ENCODE results near the gene SHISA5.
A peak's percentile ranks its signal among the peaks of the same experiment; 100 is the strongest.
"Not testable (repeated sequence)": the region's sequence is repeated elsewhere in the genome, so short reads cannot be mapped to it uniquely, and the experiment has no call there.

SHISA5 gene

DNA sequence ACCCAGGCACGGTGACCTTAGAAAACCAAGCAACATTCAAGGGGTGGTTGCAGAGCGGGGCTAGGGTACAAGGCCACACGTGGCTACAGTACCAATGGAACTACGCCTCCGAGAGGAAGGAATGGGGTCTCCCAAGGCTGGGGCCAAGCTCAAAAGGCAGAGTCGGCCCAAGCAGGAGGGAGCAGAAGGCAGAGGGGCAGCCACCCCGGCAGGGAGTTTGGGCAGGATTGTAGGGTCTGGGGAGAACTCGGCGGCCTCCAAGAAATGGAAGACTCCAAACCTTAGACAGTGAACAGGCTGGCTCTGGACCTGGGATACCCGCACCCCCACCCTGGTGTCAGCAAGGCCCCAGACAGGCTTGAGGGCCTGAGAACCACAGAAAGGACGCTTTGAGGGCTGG lies 28.8 kb downstream of the SHISA5 start:
- DNase-seq (ENCODE audit: extremely low read depth, low read depth) = no peak
- TF ChIP-seq, protein P1, sequence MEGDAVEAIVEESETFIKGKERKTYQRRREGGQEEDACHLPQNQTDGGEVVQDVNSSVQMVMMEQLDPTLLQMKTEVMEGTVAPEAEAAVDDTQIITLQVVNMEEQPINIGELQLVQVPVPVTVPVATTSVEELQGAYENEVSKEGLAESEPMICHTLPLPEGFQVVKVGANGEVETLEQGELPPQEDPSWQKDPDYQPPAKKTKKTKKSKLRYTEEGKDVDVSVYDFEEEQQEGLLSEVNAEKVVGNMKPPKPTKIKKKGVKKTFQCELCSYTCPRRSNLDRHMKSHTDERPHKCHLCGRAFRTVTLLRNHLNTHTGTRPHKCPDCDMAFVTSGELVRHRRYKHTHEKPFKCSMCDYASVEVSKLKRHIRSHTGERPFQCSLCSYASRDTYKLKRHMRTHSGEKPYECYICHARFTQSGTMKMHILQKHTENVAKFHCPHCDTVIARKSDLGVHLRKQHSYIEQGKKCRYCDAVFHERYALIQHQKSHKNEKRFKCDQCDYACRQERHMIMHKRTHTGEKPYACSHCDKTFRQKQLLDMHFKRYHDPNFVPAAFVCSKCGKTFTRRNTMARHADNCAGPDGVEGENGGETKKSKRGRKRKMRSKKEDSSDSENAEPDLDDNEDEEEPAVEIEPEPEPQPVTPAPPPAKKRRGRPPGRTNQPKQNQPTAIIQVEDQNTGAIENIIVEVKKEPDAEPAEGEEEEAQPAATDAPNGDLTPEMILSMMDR (IDR thresholded peaks at IDR 0.05; ENCODE audit: low read depth, low read length) = no peak

DNA sequence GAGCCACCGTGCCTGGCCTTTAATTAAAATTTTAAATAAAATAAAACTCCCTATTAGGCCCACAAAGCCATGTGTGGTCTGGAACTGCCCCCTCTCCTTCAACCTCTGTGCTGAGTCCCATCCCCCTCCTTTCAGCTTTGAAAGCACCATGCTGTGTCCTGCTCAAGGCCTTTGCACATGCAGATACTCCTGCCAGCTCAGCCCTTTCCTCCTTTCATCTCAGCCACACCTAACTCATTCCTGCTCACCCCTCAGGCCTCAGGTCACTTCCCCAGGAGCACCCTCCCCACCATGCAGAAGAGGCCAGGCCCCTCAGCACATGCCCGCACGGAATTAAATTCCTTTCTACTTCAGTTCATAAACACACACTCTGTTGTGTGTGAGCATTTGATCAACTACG lies 29.4 kb downstream of the SHISA5 start:
- TF ChIP-seq, protein P1 (IDR thresholded peaks at IDR 0.05; ENCODE audit: low read depth, low read length) = no peak

DNA sequence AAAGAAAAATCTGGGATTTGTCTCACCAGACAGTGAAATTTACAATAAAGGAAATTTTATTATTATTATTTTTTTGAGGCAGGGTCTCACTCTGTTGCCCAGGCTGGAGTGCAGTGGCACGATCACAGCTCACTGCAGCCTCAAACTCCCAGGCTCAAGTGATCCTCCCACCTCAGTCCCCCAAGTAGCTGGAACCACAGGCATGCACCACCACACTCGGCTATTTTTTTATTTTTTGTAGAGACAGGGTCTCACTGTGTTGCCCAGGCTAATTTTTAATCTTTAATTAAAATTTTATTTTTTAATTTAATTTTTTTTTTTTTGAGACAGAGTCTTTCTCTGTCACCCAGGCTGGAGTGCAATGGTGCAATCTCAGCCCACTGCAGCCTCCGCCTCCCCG lies 29.9 kb downstream of the SHISA5 start:
- not testable (repeated sequence) for DNase-seq (ENCODE audit: extremely low read depth, low read depth)

More for the DNA sequence above, 29.4 kb downstream of the SHISA5 start:
- no peak for DNase-seq (ENCODE audit: extremely low read depth, low read depth)

DNA sequence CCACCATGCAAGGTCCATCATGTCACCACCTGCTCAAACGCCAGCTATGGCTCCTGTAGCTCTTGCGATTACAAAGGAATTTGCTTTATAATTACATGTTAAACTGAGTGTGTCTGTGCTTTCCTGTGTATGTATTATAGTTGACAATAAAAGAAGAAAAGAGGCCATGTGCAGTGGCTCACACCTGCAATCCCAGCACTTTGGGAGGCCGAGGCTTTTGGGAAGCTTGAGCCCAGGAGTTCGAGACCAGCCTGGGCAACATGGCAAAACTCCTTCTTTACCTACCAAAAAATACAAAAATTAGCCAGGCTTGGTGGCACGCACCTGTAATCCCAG lies 30.4 kb downstream of the SHISA5 start:
- TF ChIP-seq, protein P1 (IDR thresholded peaks at IDR 0.05; ENCODE audit: low read depth, low read length) = no peak
- DNase-seq (ENCODE audit: extremely low read depth, low read depth) = no peak

DNA sequence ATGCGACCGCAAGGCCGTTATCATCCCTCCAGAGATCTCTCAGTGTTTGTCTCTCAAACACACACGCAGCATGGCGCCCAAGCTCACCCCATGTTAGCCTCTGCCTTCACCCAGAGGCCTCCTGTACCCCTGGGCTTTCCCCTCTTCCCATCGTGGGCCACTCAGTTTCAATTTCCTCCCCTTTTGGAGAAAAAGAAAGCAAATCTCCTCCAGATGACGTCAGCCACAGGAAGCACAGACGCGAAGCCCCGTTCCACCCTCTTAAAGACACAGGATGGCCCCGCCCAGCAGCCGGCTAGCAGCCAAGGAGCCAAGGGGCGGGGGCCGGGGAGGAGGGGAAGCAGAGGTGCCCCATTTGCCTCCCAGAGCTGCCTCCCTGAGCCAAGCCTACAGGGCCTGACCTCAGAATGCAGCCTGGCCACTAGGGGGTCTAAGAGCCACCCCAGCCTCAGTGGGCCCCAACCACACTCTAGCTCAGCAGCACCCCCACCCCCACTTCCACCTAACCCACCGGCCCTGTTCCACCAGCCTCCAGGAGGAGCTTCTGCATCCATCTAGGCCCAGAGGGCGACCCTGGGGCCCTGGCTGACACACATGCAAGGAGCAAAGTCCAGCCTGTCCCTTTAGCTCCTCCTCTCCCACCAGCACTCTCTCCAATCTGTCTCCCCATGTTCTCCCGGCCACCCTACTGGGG lies 30.9 kb downstream of the SHISA5 start:
- DNase-seq (ENCODE audit: extremely low read depth, low read depth) = peak; percentile 80

DNA sequence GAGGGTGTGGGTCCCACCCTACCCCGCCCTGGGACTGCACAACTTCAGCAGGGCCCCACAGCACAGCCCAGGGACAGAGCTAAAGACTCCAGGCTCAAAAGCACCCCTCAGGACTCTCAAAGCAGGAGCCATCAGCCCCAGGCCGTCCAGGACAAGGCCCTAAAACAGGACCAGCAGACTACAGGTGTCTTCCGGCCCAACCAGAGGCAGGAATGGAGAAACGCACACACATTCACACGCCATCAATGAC lies 31.4 kb downstream of the SHISA5 start:
- no peak for DNase-seq (ENCODE audit: extremely low read depth, low read depth)
- TF ChIP-seq, protein P1 (IDR thresholded peaks at IDR 0.05; ENCODE audit: low read depth, low read length) = no peak

More for the DNA sequence above, 30.9 kb downstream of the SHISA5 start:
- TF ChIP-seq, protein P1 (IDR thresholded peaks at IDR 0.05; ENCODE audit: low read depth, low read length) = peak; percentile 44

DNA sequence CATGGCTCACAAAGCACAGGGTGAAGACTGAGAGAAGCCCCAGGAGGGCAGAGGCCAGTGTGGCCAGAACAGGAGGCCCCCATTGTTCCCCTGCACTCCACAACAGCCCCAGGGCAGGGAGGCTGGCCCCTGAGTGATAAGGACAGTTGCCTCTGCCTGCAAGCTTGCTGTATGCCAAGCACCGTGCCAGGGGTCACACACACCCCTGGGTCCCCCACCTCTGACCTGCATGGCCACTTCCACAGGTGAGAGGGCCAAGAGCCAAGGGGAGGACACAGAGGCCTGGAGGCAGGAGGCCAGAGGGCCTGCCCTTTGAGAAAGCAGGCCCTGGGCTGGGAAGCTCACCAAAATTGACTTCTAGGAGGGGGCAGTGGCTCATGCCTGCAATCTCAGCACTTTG lies 33.7 kb downstream of the SHISA5 start:
- no peak for DNase-seq (ENCODE audit: extremely low read depth, low read depth)
- TF ChIP-seq, protein P1 (IDR thresholded peaks at IDR 0.05; ENCODE audit: low read depth, low read length) = no peak

Data from AG09319 (cell line).